Activated naive CD8-positive, alpha-beta T cell treated with anti-CD3 and anti-CD28 coated beads, Interleukin-2, amount 50 U/mL, for 24 hours (primary cell): Measurements from ENCODE around the gene ACSF2.
A peak's percentile ranks its signal among the peaks of the same experiment; 100 is the strongest.

Experiments
- ATAC-seq: fragments of 150-1000 bp; cut with Tn5 transposase; one replicate; pipeline ENCODE4 v1.10.0; 2021
- DNase-seq: peaks from one replicate; pipeline ENCODE4 v3.0.0; 2021
- H3K27ac Mint-ChIP-seq: one replicate; pipeline ENCODE4 v1.8.0; 2021; ENCODE audit warnings: mild to moderate bottlenecking, mixed read lengths
- H3K27me3 Mint-ChIP-seq: one replicate; pipeline ENCODE4 v1.8.0; 2021; ENCODE audit warnings: mixed read lengths
- H3K36me3 Mint-ChIP-seq: one replicate; pipeline ENCODE4 v1.8.0; 2021; ENCODE audit warnings: low read depth, mixed read lengths
- H3K4me1 Mint-ChIP-seq: one replicate; pipeline ENCODE4 v1.8.0; 2021; ENCODE audit warnings: mixed read lengths
- H3K4me3 Mint-ChIP-seq: one replicate; pipeline ENCODE4 v1.8.0; 2021; ENCODE audit warnings: mild to moderate bottlenecking, moderate library complexity, mixed read lengths
- H3K9me3 Mint-ChIP-seq: one replicate; pipeline ENCODE4 v1.8.0; 2021; ENCODE audit warnings: mixed read lengths

Gene ACSF2, protein sequence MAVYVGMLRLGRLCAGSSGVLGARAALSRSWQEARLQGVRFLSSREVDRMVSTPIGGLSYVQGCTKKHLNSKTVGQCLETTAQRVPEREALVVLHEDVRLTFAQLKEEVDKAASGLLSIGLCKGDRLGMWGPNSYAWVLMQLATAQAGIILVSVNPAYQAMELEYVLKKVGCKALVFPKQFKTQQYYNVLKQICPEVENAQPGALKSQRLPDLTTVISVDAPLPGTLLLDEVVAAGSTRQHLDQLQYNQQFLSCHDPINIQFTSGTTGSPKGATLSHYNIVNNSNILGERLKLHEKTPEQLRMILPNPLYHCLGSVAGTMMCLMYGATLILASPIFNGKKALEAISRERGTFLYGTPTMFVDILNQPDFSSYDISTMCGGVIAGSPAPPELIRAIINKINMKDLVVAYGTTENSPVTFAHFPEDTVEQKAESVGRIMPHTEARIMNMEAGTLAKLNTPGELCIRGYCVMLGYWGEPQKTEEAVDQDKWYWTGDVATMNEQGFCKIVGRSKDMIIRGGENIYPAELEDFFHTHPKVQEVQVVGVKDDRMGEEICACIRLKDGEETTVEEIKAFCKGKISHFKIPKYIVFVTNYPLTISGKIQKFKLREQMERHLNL

DNA sequence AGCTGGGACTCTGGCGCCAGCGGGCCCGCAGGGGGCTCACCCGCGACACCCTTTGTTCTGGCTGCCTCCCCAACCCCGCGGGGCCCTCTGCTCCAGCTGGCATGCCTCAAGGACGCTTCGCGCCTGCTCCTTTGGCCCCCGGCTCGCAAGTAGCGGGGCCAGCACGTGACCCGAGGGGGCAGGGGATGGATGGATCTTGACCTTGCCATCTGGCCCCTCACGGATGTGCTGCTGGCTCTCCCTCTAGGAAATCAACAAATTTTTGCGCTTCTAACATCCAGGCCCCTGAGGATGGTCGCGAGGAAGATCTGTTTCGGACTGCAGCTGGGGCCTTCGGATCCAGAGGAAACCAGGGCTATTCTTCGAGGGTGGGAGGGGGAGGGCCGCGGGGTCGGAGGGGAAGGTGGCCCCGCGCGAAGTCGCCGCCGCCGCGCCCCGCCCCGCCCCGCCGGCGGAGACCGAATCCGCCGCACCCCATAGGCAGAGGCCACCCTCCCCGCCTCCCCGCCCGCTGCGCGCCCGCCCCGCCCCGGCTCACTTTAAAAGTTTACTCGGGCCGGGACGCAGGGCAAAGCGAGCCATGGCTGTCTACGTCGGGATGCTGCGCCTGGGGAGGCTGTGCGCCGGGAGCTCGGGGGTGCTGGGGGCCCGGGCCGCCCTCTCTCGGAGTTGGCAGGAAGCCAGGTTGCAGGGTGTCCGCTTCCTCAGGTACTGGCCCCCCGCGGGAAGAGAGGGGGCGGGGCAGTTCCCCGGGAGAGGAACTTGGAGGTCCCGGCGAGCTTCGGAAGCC is at the start of gene ACSF2:
TSS of gene ACSF2 (plus strand) at position 537 of the 790 bp plus-strand sequence. CDS start at position 581, 44 bp downstream.
- H3K9me3 Mint-ChIP-seq: no peaks in the 10 kb centered on the region
- no peaks in the 10 kb centered on the region for H3K27me3 Mint-ChIP-seq
- DNase-seq (peak; percentile 72), ATAC-seq (peak; percentile 82)
- no peaks in the 10 kb centered on the region for H3K36me3 Mint-ChIP-seq
- H3K4me1 Mint-ChIP-seq: peaks cover 28% of the 10 kb centered on the region
- peak within 1 kb of the TSS; percentile 77 for H3K4me3 Mint-ChIP-seq
- H3K27ac Mint-ChIP-seq: peak within 1 kb of the TSS; percentile 73

DNA sequence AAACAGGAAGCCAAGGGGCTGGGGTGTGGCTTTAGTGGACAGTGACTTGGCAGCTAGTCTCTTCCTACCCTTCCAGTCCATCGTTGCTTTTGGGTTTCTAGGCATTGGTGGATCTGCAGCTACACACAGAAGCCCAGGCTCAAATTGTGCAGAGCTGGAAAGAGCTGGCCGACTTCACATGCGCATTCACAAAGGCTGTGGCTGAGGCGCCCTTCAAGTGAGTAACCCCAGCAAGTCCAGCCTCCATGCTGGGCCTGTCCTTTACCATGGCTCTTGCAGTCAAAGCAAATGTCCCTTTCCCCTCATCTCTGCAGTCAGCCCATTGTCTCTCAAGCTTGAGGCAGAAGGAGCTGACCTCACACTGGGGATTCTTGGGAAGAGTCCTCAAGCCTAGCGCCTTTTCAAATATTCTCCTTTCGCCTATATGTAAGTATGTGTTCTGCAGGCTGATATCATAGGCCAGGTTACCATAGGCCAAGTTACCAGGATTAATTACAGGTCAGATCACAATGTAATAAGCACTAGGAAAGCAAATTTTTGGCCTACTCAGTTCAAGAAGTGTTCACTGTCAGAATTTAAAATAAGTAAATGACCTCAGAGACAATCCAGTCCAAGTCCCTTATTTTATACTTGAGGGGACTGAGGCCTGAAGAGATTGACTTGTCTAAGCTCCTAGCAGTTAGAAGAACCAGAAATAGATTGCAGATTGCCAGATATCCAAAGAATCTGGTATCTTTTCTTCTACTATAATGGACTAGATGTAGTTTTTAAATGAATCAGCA is 46.5 kb upstream of the ACSF2 start:
- no peaks in the 10 kb centered on the region for H3K27me3 Mint-ChIP-seq
- no peak overlapping the region for H3K4me3 Mint-ChIP-seq
- H3K27ac Mint-ChIP-seq: no peak overlapping the region
- no peak for DNase-seq
- no peaks in the 10 kb centered on the region for H3K4me1 Mint-ChIP-seq
- H3K36me3 Mint-ChIP-seq: peaks cover 41% of the 10 kb centered on the region
- H3K9me3 Mint-ChIP-seq: no peaks in the 10 kb centered on the region
- ATAC-seq: no peak

DNA sequence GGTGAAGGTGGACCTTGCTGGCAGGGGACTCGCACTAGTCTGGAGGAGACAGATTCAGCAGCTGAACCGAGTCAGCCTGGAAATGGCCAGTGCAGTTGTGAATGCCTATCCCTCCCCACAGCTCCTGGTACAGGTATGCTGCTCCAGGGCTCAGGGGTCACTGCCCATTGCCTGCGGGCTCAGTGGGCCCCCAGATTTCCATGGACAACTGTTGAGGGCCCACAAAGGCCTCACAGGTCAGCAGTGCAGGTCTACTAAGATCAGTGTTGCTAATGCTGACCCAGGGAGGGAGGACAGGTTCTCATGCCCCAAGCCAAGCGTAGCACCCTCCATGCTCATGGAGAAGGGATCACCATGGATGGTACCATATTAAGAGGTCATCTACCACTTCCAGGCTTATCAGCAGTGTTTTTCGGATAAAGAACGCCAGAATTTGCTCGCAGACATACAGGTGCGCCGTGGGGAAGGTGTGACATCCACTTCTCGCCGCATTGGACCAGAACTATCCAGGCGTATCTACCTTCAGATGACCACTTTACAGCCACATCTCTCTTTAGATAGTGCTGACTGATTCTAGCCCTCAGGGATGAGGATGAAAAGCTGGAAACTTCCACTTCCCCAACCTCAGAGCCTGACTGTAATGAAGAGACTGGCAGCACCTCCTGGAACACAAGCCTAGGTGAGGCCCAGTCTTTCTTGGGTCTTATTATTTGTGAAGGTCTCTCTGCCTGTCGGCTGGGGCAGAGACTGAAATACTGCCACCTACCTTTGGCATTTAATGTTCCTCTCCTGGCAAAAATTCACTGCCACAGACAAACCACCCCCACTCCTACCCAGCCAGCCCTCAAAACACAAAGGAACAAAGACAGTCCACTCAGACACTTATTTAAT is 45.4 kb upstream of the ACSF2 start:
- no peak for ATAC-seq
- no peak overlapping the region for H3K27ac Mint-ChIP-seq
- DNase-seq: no peak
- H3K4me3 Mint-ChIP-seq: no peak overlapping the region
- H3K27me3 Mint-ChIP-seq: no peaks in the 10 kb centered on the region
- peaks cover 52% of the 10 kb centered on the region for H3K36me3 Mint-ChIP-seq
- H3K9me3 Mint-ChIP-seq: no peaks in the 10 kb centered on the region
- H3K4me1 Mint-ChIP-seq: no peaks in the 10 kb centered on the region

DNA sequence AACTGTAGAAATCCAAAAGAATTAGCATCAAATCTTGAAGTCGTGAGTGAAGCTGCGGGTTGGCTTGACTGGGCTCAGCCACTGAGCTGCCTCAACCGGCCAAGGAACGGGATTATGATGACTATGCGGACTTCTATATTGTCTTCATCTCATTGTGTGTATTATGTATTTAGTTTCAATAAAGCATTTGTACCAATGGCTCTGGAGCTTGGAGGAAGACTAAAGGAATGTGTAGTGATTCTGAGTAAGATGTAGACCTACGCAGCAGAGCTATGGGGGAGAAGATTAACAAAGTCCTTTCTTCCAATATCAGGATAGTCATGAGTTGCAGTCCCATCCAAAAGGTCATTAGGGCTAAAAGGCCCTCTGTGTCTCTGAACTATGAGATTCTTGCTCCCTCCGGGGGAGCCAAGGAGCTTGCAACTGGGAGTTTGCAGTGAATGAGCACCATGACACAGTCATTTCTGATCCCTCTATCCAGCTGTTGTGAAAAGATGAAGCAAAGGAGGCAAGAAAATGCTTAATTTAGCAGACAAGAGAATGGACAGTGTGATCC is 44.7 kb upstream of the ACSF2 start:
- no peaks in the 10 kb centered on the region for H3K4me1 Mint-ChIP-seq
- no peak for DNase-seq
- H3K36me3 Mint-ChIP-seq: peaks cover 50% of the 10 kb centered on the region
- peak overlapping the region; percentile 42 for H3K27ac Mint-ChIP-seq
- H3K27me3 Mint-ChIP-seq: no peaks in the 10 kb centered on the region
- H3K9me3 Mint-ChIP-seq: no peaks in the 10 kb centered on the region
- ATAC-seq: no peak
- no peak overlapping the region for H3K4me3 Mint-ChIP-seq

DNA sequence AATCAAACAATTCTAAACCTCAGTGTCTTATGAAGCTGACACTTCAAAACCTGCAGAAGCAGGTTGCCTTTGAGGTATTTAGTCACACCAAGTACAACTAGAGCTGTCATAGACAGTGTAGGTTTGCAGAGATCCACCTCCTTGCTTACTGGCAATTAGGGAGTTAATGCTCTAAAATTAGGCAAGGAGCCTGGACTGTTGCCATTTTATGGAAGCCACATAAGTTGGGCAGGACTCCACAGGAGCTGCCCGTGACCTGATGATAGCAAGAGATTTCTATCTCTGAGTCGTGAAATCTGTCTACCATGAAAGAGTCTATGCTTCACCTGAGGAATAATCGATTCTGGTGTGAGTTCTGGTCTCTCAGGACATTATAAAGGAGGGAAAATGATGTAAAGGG is 44.1 kb upstream of the ACSF2 start:
- Mint-ChIP-seq H3K27ac (no peak overlapping the region), H3K36me3 (peaks cover 55% of the 10 kb centered on the region), H3K9me3 (no peaks in the 10 kb centered on the region), H3K27me3 (no peaks in the 10 kb centered on the region), H3K4me3 (no peak overlapping the region), H3K4me1 (no peaks in the 10 kb centered on the region)
- ATAC-seq: no peak
- DNase-seq: no peak

DNA sequence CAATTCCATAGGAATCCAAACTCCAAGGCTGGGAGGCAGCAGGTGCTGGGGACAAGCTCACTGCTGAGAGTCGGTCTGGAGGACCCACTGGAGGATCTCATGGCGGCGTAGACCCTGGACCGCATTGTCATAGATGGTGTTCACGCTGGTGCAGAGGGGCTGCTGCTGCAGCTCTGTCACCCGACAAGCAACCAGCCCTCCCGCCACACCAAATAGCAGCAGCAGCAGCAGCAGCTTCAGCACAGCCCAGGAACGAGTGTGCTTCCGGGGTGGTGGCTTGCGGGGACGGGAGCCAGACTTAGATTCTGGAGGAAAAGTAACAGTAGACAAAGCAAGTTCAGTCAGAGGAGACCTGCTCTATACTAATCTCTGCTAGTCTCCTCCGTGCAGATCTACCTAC is 43.1 kb upstream of the ACSF2 start:
- Mint-ChIP-seq H3K4me1 (no peaks in the 10 kb centered on the region), H3K27ac (no peak overlapping the region), H3K36me3 (peaks cover 60% of the 10 kb centered on the region), H3K27me3 (no peaks in the 10 kb centered on the region), H3K4me3 (no peak overlapping the region), H3K9me3 (no peaks in the 10 kb centered on the region)
- ATAC-seq (no peak), DNase-seq (no peak)

DNA sequence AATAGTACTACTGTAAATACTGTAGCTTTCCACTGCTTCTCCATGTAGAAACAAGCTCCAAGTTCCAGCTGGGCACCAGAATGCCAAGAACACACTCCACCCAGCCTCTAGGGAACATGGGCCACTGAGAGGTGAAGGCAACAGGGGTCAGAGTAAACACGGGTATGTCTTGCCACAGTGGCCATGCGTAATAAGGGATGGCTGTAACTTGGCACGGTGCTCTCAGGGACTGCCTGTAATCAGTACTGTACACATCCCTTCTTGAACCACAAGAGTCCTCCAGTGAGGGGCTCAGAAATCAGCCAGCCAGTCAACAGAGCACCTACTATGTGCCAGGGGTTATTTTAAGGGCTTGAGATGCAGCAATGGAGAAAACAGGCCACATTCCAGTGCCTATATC is 39.5 kb upstream of the ACSF2 start:
- H3K4me3 Mint-ChIP-seq: no peak overlapping the region
- no peaks in the 10 kb centered on the region for H3K9me3 Mint-ChIP-seq
- ATAC-seq (no peak), DNase-seq (no peak)
- H3K4me1 Mint-ChIP-seq: no peaks in the 10 kb centered on the region
- no peak overlapping the region for H3K27ac Mint-ChIP-seq
- H3K27me3 Mint-ChIP-seq: no peaks in the 10 kb centered on the region
- peaks cover 82% of the 10 kb centered on the region for H3K36me3 Mint-ChIP-seq

DNA sequence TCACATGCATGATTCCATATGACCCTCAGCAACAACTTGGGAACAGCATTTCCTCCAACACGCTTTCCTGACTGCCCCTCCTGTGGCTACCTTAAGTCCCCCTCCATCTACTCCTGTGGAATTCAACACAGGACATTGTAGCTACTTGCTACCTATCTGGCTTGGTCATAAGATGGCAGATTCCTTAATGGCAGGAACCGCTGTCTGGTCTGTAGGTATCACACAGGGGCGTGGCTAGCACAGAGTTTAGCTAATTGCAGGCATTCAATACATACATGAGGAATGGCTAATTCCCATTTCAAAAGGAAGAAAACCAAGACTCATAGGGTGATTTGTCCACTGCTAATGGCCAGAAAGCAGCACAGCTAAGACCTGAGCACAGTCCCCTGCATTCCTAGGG is 37.3 kb upstream of the ACSF2 start:
- H3K27ac Mint-ChIP-seq: no peak overlapping the region
- H3K27me3 Mint-ChIP-seq: no peaks in the 10 kb centered on the region
- no peaks in the 10 kb centered on the region for H3K9me3 Mint-ChIP-seq
- no peaks in the 10 kb centered on the region for H3K4me1 Mint-ChIP-seq
- no peak overlapping the region for H3K4me3 Mint-ChIP-seq
- no peak for DNase-seq
- ATAC-seq: no peak
- H3K36me3 Mint-ChIP-seq: peaks cover 87% of the 10 kb centered on the region

DNA sequence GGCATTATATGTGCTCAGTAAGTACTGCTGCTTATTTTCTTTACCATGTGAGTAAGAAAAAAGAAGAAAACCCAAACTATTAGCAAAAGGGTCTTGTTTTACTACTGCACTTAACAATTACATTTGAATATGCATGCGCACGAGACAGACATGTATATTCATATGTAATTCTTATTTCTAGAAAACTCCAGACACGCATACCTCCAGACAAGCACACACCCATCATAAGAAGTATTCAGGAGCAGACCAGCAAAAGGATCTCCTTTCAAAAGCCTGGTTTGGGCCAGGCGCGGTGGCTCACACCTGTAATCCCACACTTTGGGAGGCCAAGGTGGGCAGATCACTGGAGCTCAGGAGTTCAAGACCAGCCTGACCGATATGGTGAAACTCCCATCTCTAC is 36.5 kb upstream of the ACSF2 start:
- H3K4me1 Mint-ChIP-seq: peaks cover under 1% of the 10 kb centered on the region
- peaks cover 89% of the 10 kb centered on the region for H3K36me3 Mint-ChIP-seq
- no peaks in the 10 kb centered on the region for H3K27me3 Mint-ChIP-seq
- no peak overlapping the region for H3K4me3 Mint-ChIP-seq
- H3K27ac Mint-ChIP-seq: no peak overlapping the region
- DNase-seq (no peak), ATAC-seq (no peak)
- no peaks in the 10 kb centered on the region for H3K9me3 Mint-ChIP-seq

DNA sequence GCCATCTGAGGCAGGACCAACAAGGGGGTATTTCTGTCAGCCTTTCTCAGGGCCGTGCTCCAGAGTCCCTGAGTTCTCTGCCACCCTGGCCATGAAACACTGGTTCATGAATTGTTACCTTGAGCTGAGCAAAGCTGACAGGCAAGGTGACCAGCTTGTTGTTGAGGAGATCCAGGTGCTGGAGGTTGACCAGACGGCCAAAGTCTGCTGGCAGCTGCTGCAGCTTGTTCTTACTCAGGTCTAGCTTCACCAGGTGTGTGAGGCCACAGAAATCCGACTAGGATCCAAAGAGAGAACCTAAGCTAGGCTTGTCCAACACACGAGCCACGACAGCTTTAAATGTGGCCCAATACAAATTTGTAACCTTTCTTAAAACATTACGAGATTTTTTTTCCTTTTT is 33.4 kb upstream of the ACSF2 start:
- no peak overlapping the region for H3K27ac Mint-ChIP-seq
- no peaks in the 10 kb centered on the region for H3K27me3 Mint-ChIP-seq
- ATAC-seq (no peak), DNase-seq (no peak)
- H3K9me3 Mint-ChIP-seq: no peaks in the 10 kb centered on the region
- H3K4me3 Mint-ChIP-seq: no peak overlapping the region
- H3K4me1 Mint-ChIP-seq: peaks cover 22% of the 10 kb centered on the region
- peaks cover 80% of the 10 kb centered on the region for H3K36me3 Mint-ChIP-seq

DNA sequence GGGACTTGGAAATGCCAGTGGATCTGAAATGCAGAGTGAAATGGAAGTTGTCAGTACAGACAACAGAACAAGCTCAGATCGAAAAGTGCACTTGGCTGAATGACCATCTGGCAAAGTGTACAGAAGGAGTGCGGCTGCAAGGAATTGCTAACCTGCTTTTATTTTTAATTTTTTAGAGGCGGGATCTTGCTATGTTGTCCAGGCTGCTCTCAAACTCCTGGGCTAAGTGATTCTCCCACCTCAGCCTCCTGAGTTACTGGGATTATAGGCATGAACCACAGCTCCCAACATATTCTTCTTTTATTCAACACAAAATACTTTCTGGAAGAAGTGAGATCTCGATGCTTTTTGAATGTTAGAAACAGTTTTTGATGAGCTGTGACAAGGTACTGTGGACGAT is 32.3 kb upstream of the ACSF2 start:
- DNase-seq (no peak), ATAC-seq (no peak)
- Mint-ChIP-seq H3K9me3 (no peaks in the 10 kb centered on the region), H3K27me3 (no peaks in the 10 kb centered on the region), H3K27ac (no peak overlapping the region), H3K4me3 (no peak overlapping the region), H3K4me1 (peaks cover 25% of the 10 kb centered on the region), H3K36me3 (peaks cover 70% of the 10 kb centered on the region)

DNA sequence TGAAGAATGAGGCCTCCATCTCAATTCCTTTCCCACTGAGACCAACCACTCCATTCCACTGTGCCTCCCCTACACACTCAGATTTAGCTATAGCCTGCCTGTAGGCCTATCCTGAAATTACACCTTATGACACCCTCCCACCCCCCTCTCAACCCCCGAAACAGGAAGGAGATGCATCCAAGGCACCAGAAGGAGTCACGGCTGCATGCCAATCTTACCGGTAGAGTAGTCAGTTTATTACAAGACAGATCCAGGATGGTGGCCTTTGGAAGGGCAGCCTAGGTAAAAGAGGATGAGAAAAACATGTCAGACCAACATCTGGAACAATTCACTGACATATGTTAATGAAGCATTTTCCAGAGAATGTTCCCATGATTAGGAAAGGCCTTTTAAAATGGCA is 31.3 kb upstream of the ACSF2 start:
- no peak for DNase-seq
- Mint-ChIP-seq H3K9me3 (no peaks in the 10 kb centered on the region), H3K4me3 (peak overlapping the region; percentile 95), H3K36me3 (peaks cover 61% of the 10 kb centered on the region), H3K27ac (peak overlapping the region; percentile 60), H3K4me1 (peaks cover 25% of the 10 kb centered on the region), H3K27me3 (no peaks in the 10 kb centered on the region)
- no peak for ATAC-seq
